NCI-H1048 (cell line): ENCODE measurements around the gene PYCR2.

ENCODE experiments used
- DNase-seq: peaks from one replicate; lab custom pipeline; 2025; lab: John Stamatoyannopoulos, UW

Gene PYCR2

GRCh38 chr1:225919906-225920305, 4.1 kb downstream of the PYCR2 start:
- no peak for DNase-seq

- no peak for DNase-seq
Observed at GRCh38 chr1:225918280-225918679, 5.8 kb downstream of the PYCR2 start.

- no peak for DNase-seq
Observed at GRCh38 chr1:225917536-225917935, 6.5 kb downstream of the PYCR2 start.

- DNase-seq: no peak
Observed at GRCh38 chr1:225917101-225917500, 6.9 kb downstream of the PYCR2 start.

GRCh38 chr1:225915538-225915991, 8.5 kb downstream of the PYCR2 start:
- DNase-seq: no peak

- DNase-seq: no peak
Observed at GRCh38 chr1:225914947-225915346, 9.1 kb downstream of the PYCR2 start.

- no peak for DNase-seq
Observed at GRCh38 chr1:225914391-225914790, 9.7 kb downstream of the PYCR2 start.

GRCh38 chr1:225911191-225912130, 12.6 kb downstream of the PYCR2 start:
- peak; percentile 41 for DNase-seq

GRCh38 chr1:225909477-225909876, 14.6 kb downstream of the PYCR2 start:
- no peak for DNase-seq

GRCh38 chr1:225908773-225909172, 15.3 kb downstream of the PYCR2 start:
- no peak for DNase-seq

GRCh38 chr1:225908013-225908640, 15.9 kb downstream of the PYCR2 start:
- no peak for DNase-seq

GRCh38 chr1:225907341-225907740, 16.7 kb downstream of the PYCR2 start:
- no peak for DNase-seq

- no peak for DNase-seq
Observed at GRCh38 chr1:225906467-225906866, 17.6 kb downstream of the PYCR2 start.

- no peak for DNase-seq
Observed at GRCh38 chr1:225903623-225904022, 20.4 kb downstream of the PYCR2 start.

- DNase-seq: no peak
Observed at GRCh38 chr1:225899044-225899925, 24.8 kb downstream of the PYCR2 start.

- DNase-seq: no peak
Observed at GRCh38 chr1:225897595-225898514, 26.2 kb downstream of the PYCR2 start.

- no peak for DNase-seq
Observed at GRCh38 chr1:225896937-225897549, 27.0 kb downstream of the PYCR2 start.

GRCh38 chr1:225896494-225896893, 27.6 kb downstream of the PYCR2 start:
- DNase-seq: no peak

GRCh38 chr1:225892307-225892706, 31.7 kb downstream of the PYCR2 start:
- DNase-seq: no peak

- no peak for DNase-seq
Observed at GRCh38 chr1:225891229-225891972, 32.6 kb downstream of the PYCR2 start.
